ENCODE measurements around the gene GCFC2.

GCFC2 gene

DNA sequence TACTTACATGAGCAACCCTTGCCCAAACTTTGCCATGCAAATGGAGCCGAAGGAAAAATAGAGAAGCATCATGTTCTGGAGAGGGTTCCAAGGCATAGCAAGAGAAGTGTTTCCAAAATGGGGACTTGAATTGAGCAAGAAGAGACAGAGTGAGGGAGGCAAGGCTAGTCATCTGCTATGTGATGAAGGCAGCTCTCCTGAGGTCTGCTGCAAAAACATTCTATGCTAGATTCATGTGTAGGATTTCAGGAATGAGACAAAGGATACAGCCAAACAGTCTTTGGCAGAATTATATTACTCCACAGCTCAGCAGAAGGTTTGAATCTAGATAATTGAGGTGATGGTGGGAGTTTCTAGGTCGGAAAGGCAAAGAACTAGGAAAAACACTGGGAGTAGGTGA is 88.2 kb downstream of the GCFC2 start:
- TF ChIP-seq, protein P1, sequence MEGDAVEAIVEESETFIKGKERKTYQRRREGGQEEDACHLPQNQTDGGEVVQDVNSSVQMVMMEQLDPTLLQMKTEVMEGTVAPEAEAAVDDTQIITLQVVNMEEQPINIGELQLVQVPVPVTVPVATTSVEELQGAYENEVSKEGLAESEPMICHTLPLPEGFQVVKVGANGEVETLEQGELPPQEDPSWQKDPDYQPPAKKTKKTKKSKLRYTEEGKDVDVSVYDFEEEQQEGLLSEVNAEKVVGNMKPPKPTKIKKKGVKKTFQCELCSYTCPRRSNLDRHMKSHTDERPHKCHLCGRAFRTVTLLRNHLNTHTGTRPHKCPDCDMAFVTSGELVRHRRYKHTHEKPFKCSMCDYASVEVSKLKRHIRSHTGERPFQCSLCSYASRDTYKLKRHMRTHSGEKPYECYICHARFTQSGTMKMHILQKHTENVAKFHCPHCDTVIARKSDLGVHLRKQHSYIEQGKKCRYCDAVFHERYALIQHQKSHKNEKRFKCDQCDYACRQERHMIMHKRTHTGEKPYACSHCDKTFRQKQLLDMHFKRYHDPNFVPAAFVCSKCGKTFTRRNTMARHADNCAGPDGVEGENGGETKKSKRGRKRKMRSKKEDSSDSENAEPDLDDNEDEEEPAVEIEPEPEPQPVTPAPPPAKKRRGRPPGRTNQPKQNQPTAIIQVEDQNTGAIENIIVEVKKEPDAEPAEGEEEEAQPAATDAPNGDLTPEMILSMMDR (IDR thresholded peaks at IDR 0.05; ENCODE audit: low read depth, low read length) = no peak
- TF ChIP-seq EZH2phosphoT487 (IDR thresholded peaks at IDR 0.05; ENCODE audit: low read depth) = no peak
- H3K4me3 ChIP-seq (ENCODE audit: low read length) = no peak overlapping the region
- no peak overlapping the region for H3K9ac ChIP-seq (ENCODE audit: low read length)
- H4K20me1 ChIP-seq (ENCODE audit: insufficient read depth, low read length) = no peaks in the 10 kb centered on the region
- no peak overlapping the region for H3K4me2 ChIP-seq (ENCODE audit: low read length)
- no peaks in the 10 kb centered on the region for H3K36me3 ChIP-seq (replicated peaks; ENCODE audit: low read depth, low read length)
- H3K4me1 ChIP-seq (ENCODE audit: low read length) = no peaks in the 10 kb centered on the region
- H2AFZ ChIP-seq (ENCODE audit: low read depth, low read length) = no peak overlapping the region
- H3K27me3 ChIP-seq (ENCODE audit: low read depth, low read length) = 0 out of 2 replicates have a peak, but pooled peaks cover 3% of the 10 kb centered on the region
- H3K27ac ChIP-seq (ENCODE audit: low read length) = no peak overlapping the region
- no peaks in the 10 kb centered on the region for H3K9me3 ChIP-seq (ENCODE audit: insufficient read depth, low read length)
- no peaks in the 10 kb centered on the region for H3K79me2 ChIP-seq (ENCODE audit: low read length)

DNA sequence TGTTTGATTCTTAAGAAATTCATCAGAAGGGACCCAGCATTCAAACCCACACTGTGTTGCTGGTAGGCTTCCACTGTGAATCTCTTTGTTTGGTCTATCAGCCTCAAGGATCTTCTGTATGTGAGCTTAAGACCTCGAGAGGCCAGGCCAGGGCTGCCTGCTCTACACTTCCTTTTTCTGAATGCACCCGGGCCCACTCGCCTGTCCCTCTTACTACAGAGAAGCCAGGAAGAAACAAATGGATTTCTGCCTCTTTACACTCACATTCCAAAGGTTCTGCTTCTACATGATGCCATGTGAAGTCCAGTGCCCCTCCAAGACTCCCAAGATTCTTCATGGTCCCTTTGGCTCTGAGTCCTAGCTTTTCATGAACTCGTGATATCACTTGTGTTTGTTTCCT is 89.5 kb downstream of the GCFC2 start:
- H2AFZ ChIP-seq (ENCODE audit: low read depth, low read length) = 0 out of 2 replicates have a peak overlapping the region, but pooled peaks have one; percentile 3
- no peaks in the 10 kb centered on the region for H3K27me3 ChIP-seq (ENCODE audit: low read depth, low read length)
- H3K79me2 ChIP-seq (ENCODE audit: low read length) = no peaks in the 10 kb centered on the region
- H3K4me1 ChIP-seq (ENCODE audit: low read length) = no peaks in the 10 kb centered on the region
- TF ChIP-seq EZH2phosphoT487 (IDR thresholded peaks at IDR 0.05; ENCODE audit: low read depth) = no peak
- TF ChIP-seq, protein P1 (IDR thresholded peaks at IDR 0.05; ENCODE audit: low read depth, low read length) = no peak
- no peak overlapping the region for H3K4me2 ChIP-seq (ENCODE audit: low read length)
- H3K4me3 ChIP-seq (ENCODE audit: low read length) = no peak overlapping the region
- H3K9ac ChIP-seq (ENCODE audit: low read length) = no peak overlapping the region
- H3K36me3 ChIP-seq (replicated peaks; ENCODE audit: low read depth, low read length) = no peaks in the 10 kb centered on the region
- no peak overlapping the region for H3K27ac ChIP-seq (ENCODE audit: low read length)
- no peaks in the 10 kb centered on the region for H4K20me1 ChIP-seq (ENCODE audit: insufficient read depth, low read length)
- H3K9me3 ChIP-seq (ENCODE audit: insufficient read depth, low read length) = no peaks in the 10 kb centered on the region

GRCh38 chr2:75619956-75620740 is 90.6 kb downstream of the GCFC2 start:
- Histone ChIP-seq H3K27ac (ENCODE audit: low read length) (no peak overlapping the region), H3K36me3 (replicated peaks; ENCODE audit: low read depth, low read length) (no peaks in the 10 kb centered on the region), H2AFZ (ENCODE audit: low read depth, low read length) (no peak overlapping the region), H3K79me2 (ENCODE audit: low read length) (no peaks in the 10 kb centered on the region), H3K9me3 (ENCODE audit: insufficient read depth, low read length) (no peaks in the 10 kb centered on the region), H3K4me2 (ENCODE audit: low read length) (no peak overlapping the region), H3K9ac (ENCODE audit: low read length) (no peak overlapping the region), H4K20me1 (ENCODE audit: insufficient read depth, low read length) (no peaks in the 10 kb centered on the region), H3K4me1 (ENCODE audit: low read length) (no peaks in the 10 kb centered on the region), H3K27me3 (ENCODE audit: low read depth, low read length) (no peaks in the 10 kb centered on the region), H3K4me3 (ENCODE audit: low read length) (no peak overlapping the region)
- TF ChIP-seq, protein P1 (IDR thresholded peaks at IDR 0.05; ENCODE audit: low read depth, low read length) = no peak
- no peak for TF ChIP-seq EZH2phosphoT487 (IDR thresholded peaks at IDR 0.05; ENCODE audit: low read depth)

DNA sequence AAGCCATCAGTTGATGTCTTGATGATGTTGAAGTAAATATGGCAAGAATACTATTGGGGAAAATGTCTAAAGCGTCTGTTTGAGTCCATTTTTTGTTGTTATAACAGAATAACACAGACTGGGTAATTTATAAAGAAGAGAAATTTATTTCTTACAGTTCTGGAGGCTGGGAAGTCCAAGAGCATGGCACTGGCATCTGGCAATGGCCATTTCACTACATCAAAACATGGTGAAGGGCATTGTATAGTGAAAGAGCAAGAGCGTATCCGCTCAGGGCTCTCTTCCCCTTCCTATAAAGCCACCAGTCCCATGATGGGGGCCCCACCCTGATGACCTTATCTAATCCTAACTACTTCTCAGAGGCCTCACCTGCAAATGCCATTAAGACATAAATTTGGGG is 93.8 kb downstream of the GCFC2 start:
- TF ChIP-seq, protein P1 (IDR thresholded peaks at IDR 0.05; ENCODE audit: low read depth, low read length) = no peak
- no peak for TF ChIP-seq EZH2phosphoT487 (IDR thresholded peaks at IDR 0.05; ENCODE audit: low read depth)
- Histone ChIP-seq H2AFZ (ENCODE audit: low read depth, low read length) (no peak overlapping the region), H3K4me1 (ENCODE audit: low read length) (no peaks in the 10 kb centered on the region), H3K4me3 (ENCODE audit: low read length) (no peak overlapping the region), H4K20me1 (ENCODE audit: insufficient read depth, low read length) (no peaks in the 10 kb centered on the region), H3K9me3 (ENCODE audit: insufficient read depth, low read length) (no peaks in the 10 kb centered on the region), H3K4me2 (ENCODE audit: low read length) (no peak overlapping the region), H3K27ac (ENCODE audit: low read length) (no peak overlapping the region), H3K9ac (ENCODE audit: low read length) (no peak overlapping the region), H3K79me2 (ENCODE audit: low read length) (no peaks in the 10 kb centered on the region), H3K36me3 (replicated peaks; ENCODE audit: low read depth, low read length) (no peaks in the 10 kb centered on the region), H3K27me3 (ENCODE audit: low read depth, low read length) (no peaks in the 10 kb centered on the region)

Data from OCI-LY3 (cell line).